DMS 273 (cell line): ENCODE data around the gene CEP131.
A peak's percentile ranks its signal among the peaks of the same experiment; 100 is the strongest.

Experiments
- DNase-seq: peaks from one replicate; lab custom pipeline; 2025; ENCODE audit not compliant: unreplicated experiment; lab: John Stamatoyannopoulos, UW

The CEP131 gene

GRCh38 chr17:81251709-81252301 is 29.0 kb upstream of the CEP131 start:
- peak; percentile 96 for DNase-seq

- peak; percentile 97 for DNase-seq
These were observed 28.4 kb upstream of the CEP131 start for GRCh38 chr17:81251094-81251708.

- DNase-seq, result no peak
These were observed 27.7 kb upstream of the CEP131 start for GRCh38 chr17:81250286-81251093.

GRCh38 chr17:81249223-81250040 is 26.7 kb upstream of the CEP131 start:
- DNase-seq, result no peak

- DNase-seq, result no peak
These were observed 25.9 kb upstream of the CEP131 start for GRCh38 chr17:81248649-81249048.

GRCh38 chr17:81247339-81247990 is 24.7 kb upstream of the CEP131 start:
- DNase-seq, result no peak

- no peak for DNase-seq
These were observed 24.0 kb upstream of the CEP131 start for GRCh38 chr17:81246679-81247338.

- DNase-seq, result no peak
These were observed 23.5 kb upstream of the CEP131 start for GRCh38 chr17:81246343-81246670.

GRCh38 chr17:81245665-81246342 is 23.0 kb upstream of the CEP131 start:
- DNase-seq, result peak; percentile 69

GRCh38 chr17:81245024-81245664 is 22.4 kb upstream of the CEP131 start:
- DNase-seq, result peak; percentile 34

- peak; percentile 39 for DNase-seq
These were observed 21.7 kb upstream of the CEP131 start for GRCh38 chr17:81244358-81245023.

GRCh38 chr17:81243333-81243664 is 20.5 kb upstream of the CEP131 start:
- no peak for DNase-seq

GRCh38 chr17:81242421-81243332 is 19.9 kb upstream of the CEP131 start:
- no peak for DNase-seq

GRCh38 chr17:81241648-81242420 is 19.1 kb upstream of the CEP131 start:
- DNase-seq, result peak; percentile 84

- no peak for DNase-seq
These were observed 18.4 kb upstream of the CEP131 start for GRCh38 chr17:81241203-81241602.

- DNase-seq, result no peak
These were observed 18.0 kb upstream of the CEP131 start for GRCh38 chr17:81240761-81241160.
